Fibroblast of the aortic adventitia (primary cell): ENCODE data around the gene AKAP12. TPM values are rescaled to one million over a fixed set of nuclear protein-coding genes. Genes with fewer than 3 reads are reported as not detected.

Experiments
- DNase-seq: peaks from one replicate; pipeline ENCODE4 v3.0.0-alpha.2; 2010; ENCODE audit warnings: low read depth
- H3K4me3 ChIP-seq: 2 replicates; pipeline ENCODE4 v1.5.1; 2011; ENCODE audit warnings: low read depth, mild to moderate bottlenecking, control low read depth, low read length, moderate library complexity
- total RNA-seq: library from RNA; depleted of rRNA; stranded (reverse); fragments of >200 nt; gene quantifications from 2 replicates; pipeline ENCODE4 v1.2.3, GENCODE V29; 2012; ENCODE audit warnings: low replicate concordance
- TF ChIP-seq, protein P1 (sequence below): IDR thresholded peaks from 2 replicates; pipeline ENCODE4 v1.5.1; 2011; ENCODE audit warnings: mild to moderate bottlenecking, low read length, control low read depth, inconsistent platforms; ENCODE audit not compliant: insufficient read depth

AKAP12 gene
- total RNA-seq, 1 donor, result 196 TPM

DNA sequence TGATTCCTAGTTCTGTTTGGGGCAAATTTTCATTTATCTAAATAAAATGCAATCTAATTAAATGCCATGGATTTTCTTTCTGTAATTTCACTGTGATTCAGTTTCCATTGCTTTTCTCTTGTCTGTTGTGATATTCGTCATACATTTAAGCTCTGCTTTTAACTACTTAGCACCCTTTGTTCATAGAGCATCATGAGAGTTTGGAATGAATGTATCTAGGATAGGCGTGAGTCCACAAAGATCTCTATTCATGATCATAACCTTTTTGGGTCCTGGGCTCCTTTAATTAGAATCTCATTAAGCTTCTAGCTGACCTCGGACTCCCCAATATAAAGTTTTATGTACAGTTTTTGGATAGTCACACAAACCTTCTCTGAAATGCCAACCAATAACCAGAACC lies 118.7 kb downstream of the AKAP12 start:
- no peak for DNase-seq
- no peak overlapping the region for H3K4me3 ChIP-seq
- TF ChIP-seq, protein P1, sequence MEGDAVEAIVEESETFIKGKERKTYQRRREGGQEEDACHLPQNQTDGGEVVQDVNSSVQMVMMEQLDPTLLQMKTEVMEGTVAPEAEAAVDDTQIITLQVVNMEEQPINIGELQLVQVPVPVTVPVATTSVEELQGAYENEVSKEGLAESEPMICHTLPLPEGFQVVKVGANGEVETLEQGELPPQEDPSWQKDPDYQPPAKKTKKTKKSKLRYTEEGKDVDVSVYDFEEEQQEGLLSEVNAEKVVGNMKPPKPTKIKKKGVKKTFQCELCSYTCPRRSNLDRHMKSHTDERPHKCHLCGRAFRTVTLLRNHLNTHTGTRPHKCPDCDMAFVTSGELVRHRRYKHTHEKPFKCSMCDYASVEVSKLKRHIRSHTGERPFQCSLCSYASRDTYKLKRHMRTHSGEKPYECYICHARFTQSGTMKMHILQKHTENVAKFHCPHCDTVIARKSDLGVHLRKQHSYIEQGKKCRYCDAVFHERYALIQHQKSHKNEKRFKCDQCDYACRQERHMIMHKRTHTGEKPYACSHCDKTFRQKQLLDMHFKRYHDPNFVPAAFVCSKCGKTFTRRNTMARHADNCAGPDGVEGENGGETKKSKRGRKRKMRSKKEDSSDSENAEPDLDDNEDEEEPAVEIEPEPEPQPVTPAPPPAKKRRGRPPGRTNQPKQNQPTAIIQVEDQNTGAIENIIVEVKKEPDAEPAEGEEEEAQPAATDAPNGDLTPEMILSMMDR, result no peak

DNA sequence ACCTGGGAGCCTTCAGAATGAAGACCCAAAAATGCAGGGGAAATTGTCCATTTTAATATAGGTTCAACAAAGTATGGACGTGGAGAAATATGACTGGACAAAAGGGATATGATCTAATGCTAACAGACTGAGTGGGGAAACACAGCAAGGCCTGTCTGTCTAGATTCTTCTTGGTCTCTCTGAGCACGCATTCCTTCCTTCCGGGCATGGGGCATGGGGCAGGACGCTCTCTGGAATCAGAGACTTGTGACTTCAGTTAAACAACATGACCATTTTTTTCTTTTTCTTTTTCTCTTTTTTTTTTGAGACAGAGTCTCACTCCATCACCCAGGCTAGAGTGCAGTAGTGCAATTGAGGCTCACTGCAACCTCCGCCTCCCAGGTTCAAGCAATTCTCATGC lies 119.7 kb downstream of the AKAP12 start:
- TF ChIP-seq, protein P1, result no peak
- no peak for DNase-seq
- no peak overlapping the region for H3K4me3 ChIP-seq

DNA sequence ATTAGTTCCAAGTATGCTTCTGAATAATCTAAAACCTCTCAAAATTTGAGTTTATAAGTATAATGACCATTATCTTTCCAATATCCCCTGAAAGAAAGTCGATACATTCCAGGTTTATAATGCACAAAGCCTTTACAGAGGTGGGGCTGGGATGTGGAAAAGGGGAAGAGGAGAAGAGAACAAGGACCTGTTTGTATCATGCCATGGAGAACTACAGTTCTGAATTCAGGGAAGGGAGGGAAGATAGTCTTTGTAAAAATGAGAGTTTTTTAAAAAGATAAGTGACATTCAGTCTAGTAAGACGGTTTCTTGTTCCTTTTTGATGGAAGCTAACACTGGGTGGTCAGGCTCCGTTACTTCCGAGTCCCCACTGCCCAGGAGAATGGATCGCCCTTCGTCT lies 125.5 kb downstream of the AKAP12 start:
- H3K4me3 ChIP-seq, result no peak overlapping the region
- TF ChIP-seq, protein P1, result no peak
- no peak for DNase-seq

DNA sequence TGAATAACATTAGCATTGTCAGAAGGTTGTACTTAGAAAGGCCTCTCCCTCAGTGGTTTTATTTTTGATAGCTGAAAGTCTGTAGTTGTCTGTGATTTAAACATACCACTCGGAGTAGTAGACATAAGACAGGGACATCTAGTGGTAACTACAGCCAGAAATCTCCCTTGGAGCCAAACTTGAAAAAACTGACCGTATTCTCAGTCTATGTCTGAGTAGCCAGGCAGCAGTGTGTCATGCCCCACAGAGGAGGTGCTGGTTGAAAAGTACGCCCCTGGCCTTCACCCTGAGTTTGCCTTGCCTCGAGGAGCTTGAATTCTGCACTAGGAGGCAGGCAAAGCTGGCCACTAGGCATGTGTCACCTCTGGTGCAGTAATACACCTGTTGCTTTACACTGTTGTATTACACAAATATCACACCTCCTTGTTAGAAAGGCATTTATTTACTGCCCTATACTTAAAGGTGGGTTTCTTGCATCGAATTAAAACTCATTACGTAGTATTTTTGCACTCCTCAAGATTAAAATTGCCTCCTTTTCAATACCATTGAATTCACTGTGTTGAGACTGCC lies 130.8 kb downstream of the AKAP12 start:
- TF ChIP-seq, protein P1, result peak; percentile 39
- H3K4me3 ChIP-seq, result no peak overlapping the region
- DNase-seq, result peak; percentile 58

DNA sequence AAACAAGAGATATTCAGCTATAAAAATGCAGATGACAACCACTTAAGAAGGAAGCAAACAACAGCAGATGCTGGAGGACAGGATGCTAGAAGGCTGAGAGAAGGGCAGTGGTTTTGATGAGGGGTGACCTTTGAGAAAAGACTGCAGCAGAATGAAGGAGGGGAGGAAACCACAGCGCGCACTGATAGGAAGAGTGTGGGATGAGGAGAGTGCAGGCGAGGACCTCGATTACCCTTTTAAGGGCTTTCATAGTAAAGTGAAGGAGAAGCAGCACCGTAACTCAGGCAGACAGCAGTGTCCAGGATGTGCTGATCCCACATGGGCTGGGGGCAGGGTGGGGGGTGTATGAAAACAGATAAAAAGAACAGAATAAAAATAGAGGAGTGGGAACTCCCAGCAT lies 132.4 kb downstream of the AKAP12 start:
- TF ChIP-seq, protein P1, result no peak
- DNase-seq, result no peak
- H3K4me3 ChIP-seq, result no peak overlapping the region

DNA sequence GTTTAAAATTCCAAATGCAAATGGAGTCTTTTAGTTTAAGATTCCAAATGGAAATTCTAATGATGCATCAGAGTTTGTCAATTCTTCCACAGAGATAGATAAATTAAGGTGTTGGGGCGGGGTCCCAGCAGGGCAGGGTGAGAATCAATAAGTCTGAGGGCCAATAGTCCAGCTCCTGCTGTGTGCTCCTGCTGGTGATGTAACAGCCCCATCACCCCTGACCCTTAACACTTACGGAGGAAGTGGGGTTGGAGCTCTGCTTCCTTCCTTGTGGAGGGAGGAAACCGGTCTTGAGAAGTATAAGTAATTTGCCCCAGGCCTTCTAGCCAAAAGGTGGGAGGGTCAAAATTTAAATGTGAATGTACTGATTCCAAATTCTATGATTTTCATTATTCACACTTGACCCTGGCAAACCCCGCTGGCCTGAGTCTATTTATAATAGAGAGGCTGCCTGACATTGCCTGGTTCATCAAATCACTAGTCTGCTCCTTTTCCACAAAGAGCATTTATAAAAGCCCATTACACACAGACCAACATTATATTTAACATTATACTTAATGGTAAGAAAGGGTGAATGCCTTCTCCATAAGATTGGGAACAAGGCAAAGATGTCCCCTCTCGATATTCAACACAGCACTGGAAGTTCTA lies 134.4 kb downstream of the AKAP12 start:
- TF ChIP-seq, protein P1, result no peak
- no peak overlapping the region for H3K4me3 ChIP-seq
- DNase-seq, result no peak

DNA sequence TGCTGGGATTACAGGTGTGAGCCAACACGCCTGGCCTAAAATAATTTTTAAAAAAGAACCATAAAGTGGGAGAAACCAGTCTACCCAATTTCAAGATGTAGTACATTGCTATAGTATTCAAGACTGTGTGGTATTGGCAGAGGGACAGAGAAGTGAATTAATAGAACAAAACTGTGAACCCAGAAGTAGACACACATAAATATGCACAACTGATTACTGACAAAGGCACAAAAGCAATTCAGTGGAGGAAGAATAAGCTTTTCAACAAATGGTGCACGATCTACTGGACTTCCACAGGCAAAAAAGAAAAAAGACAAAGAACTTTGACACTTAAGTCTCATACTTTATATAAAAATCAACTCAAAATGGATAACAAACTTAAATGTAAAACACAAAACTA lies 136.1 kb downstream of the AKAP12 start:
- H3K4me3 ChIP-seq, result no peak overlapping the region
- no peak for DNase-seq
- TF ChIP-seq, protein P1, result no peak
